Uterus (tissue), 4 donors: Measurements from ENCODE around the gene SNRPB. TPM values are rescaled to one million over a fixed set of nuclear protein-coding genes. Genes with fewer than 3 reads are reported as not detected.

Experiments
- DNase-seq, 2 donors: peaks; one replicate each; pipeline ENCODE4 v3.0.0-alpha.2; 2019 to 2020
- H3K27ac ChIP-seq, 2 donors: fragments of 200-600 bp; sonication (generic); 1 replicate in 1 of 2; 2 replicates in 1 of 2; pipeline ENCODE4 v1.5.1; 2016 to 2018
- H3K27me3 ChIP-seq, 2 donors: fragments of 200-600 bp; sonication (generic); one replicate each; pipeline ENCODE4 v1.5.1; 2018 to 2019; ENCODE audit warnings: control low read depth in 1 of 2
- H3K36me3 ChIP-seq, 2 donors: fragments of 200-600 bp; sonication (generic); one replicate each; pipeline ENCODE4 v1.5.1; 2019; ENCODE audit warnings: control low read depth in 1 of 2
- H3K4me1 ChIP-seq, 2 donors: fragments of 200-600 bp; sonication (generic); one replicate each; pipeline ENCODE4 v1.5.1; 2018 to 2019; ENCODE audit warnings: control low read depth in 1 of 2
- H3K4me3 ChIP-seq, 2 donors: fragments of 200-600 bp; sonication (generic); 1 replicate in 1 of 2; 2 replicates in 1 of 2; pipeline ENCODE4 v1.5.1; 2018 to 2019; ENCODE audit warnings: mild to moderate bottlenecking in 1 of 2
- H3K9me3 ChIP-seq, 2 donors: fragments of 200-600 bp; sonication (generic); one replicate each; pipeline ENCODE4 v1.5.1; 2019; ENCODE audit warnings: control low read depth in 1 of 2
- CTCF ChIP-seq, 4 experiments: fragments of 200-600 bp in 2 of 4; fragments of 450-650 bp in 2 of 4; sonication (generic) in 2 of 4; IDR thresholded peaks; one replicate each; pipeline ENCODE4 v1.5.1; 2016 to 2019; ENCODE audit warnings: antibody characterized with exemption in 4 of 4, mild to moderate bottlenecking in 2 of 4, moderate library complexity in 1 of 4
- POLR2A ChIP-seq, 2 donors: fragments of 450-650 bp; IDR thresholded peaks; one replicate each; pipeline ENCODE4 v1.6.1; 2016; ENCODE audit warnings: antibody characterized with exemption in 2 of 2, mild to moderate bottlenecking in 1 of 2, moderate library complexity in 1 of 2
- intact Hi-C: fragments of 100-400 bp; cut with DNase I; formaldehyde crosslinking; loops from one replicate; pipeline ENCODE4 v1.15.1; 2023; ENCODE audit warnings: low total_unique reads
- total RNA-seq, 4 donors: library from RNA; depleted of rRNA in 3 of 4; stranded (reverse); fragments of >200 nt in 3 of 4; gene quantifications; one replicate each; pipeline versions ENCODE4 v1.1.0 to v1.2.4, GENCODE V29; 2014 to 2023
- donor health status: DM: yes; HTN: yes; CAD: no.

Gene SNRPB
- total RNA-seq, 4 donors from 2014 or later, result 108 to 268 (median 133) TPM

- DNase-seq, result no peak
- Histone ChIP-seq H3K4me1 (no peaks in the 10 kb centered on the region), H3K9me3 (no peaks in the 10 kb centered on the region), H3K36me3 (no peaks in the 10 kb centered on the region), H3K4me3 (no peak overlapping the region), H3K27me3 (no peaks in the 10 kb centered on the region), H3K27ac (no peak overlapping the region)
- intact Hi-C loops, result no loop called here
- TF ChIP-seq CTCF (IDR thresholded peaks at IDR 0.05), result no peak
- TF ChIP-seq POLR2A (IDR thresholded peaks at IDR 0.05), result no peak
Measured at GRCh38 chr20:2515203-2515602, 44.6 kb upstream of the SNRPB start.

DNA sequence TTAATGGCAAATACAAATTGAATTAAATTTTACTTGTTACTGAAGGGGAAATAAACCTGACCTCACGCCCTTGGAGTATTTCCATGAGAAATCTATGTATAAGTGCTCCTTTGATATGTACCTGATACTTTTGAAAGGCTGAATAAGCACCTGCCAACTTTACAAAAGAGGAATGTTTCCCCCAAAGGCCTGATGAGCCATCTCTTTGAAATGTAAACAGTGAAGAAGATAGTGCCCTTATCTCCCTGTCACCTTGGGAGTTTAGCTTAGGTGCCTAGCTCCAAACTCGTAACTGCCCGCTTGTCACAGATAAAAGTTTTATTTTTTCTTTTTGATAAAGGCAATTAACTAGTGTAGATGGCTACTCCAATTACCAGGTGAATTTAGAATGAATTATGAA is 39.2 kb upstream of the SNRPB start:
- intact Hi-C loops, result no loop called here
- no peak for DNase-seq
- H3K27ac ChIP-seq, result no peak overlapping the region
- no peaks in the 10 kb centered on the region for H3K9me3 ChIP-seq
- no peaks in the 10 kb centered on the region for H3K36me3 ChIP-seq
- peak overlapping the region in 1 of 2 donors; percentile 85 for H3K4me3 ChIP-seq
- TF ChIP-seq CTCF (IDR thresholded peaks at IDR 0.05) (no peak), POLR2A (IDR thresholded peaks at IDR 0.05) (no peak)
- H3K4me1 ChIP-seq, result peaks cover 0 to 7% of the 10 kb centered on the region in 2 donors
- no peaks in the 10 kb centered on the region for H3K27me3 ChIP-seq

DNA sequence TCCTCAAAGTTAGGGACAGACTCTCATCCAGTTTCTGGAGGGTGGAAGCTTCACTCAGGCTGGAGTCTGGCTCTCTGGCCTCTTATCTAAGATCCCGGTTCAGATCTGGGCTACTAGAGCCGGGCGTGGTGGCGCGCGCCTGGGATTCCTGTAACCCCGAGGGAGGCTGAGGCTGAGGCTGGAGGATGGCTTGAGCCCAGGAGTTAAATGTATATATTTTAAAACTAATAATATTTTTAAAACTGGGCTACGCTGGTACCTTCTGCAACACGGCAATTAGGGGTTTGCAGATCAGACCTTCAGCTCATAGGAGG is 38.8 kb upstream of the SNRPB start:
- no peaks in the 10 kb centered on the region for H3K27me3 ChIP-seq
- H3K4me3 ChIP-seq, result peak overlapping the region; percentile 72 to 85
- peaks cover 0 to 7% of the 10 kb centered on the region in 2 donors for H3K4me1 ChIP-seq
- intact Hi-C loops, result no loop called here
- no peaks in the 10 kb centered on the region for H3K9me3 ChIP-seq
- no peak for TF ChIP-seq POLR2A (IDR thresholded peaks at IDR 0.05)
- no peak for TF ChIP-seq CTCF (IDR thresholded peaks at IDR 0.05)
- no peaks in the 10 kb centered on the region for H3K36me3 ChIP-seq
- no peak for DNase-seq
- peak overlapping the region; percentile 77 to 94 for H3K27ac ChIP-seq

GRCh38 chr20:2508631-2509467 is 38.3 kb upstream of the SNRPB start, which contains the start of gene ZNF343:
Gene ZNF343 (minus strand): TSS chr20:2508915. CDS start chr20:2493895, 15,020 bp downstream.
- Histone ChIP-seq H3K27ac (peak within 1 kb of the TSS; percentile 77 to 94), H3K36me3 (no peaks in the 10 kb centered on the region), H3K27me3 (no peaks in the 10 kb centered on the region), H3K9me3 (no peaks in the 10 kb centered on the region), H3K4me1 (peaks cover 0 to 7% of the 10 kb centered on the region in 2 donors), H3K4me3 (peak within 1 kb of the TSS; percentile 72 to 85)
- no peak for TF ChIP-seq CTCF (IDR thresholded peaks at IDR 0.05)
- peak in 1 of 2 donors; percentile 54 for TF ChIP-seq POLR2A (IDR thresholded peaks at IDR 0.05)
- peak; percentile 78 to 81 for DNase-seq
- intact Hi-C loops, result no loop called here

DNA sequence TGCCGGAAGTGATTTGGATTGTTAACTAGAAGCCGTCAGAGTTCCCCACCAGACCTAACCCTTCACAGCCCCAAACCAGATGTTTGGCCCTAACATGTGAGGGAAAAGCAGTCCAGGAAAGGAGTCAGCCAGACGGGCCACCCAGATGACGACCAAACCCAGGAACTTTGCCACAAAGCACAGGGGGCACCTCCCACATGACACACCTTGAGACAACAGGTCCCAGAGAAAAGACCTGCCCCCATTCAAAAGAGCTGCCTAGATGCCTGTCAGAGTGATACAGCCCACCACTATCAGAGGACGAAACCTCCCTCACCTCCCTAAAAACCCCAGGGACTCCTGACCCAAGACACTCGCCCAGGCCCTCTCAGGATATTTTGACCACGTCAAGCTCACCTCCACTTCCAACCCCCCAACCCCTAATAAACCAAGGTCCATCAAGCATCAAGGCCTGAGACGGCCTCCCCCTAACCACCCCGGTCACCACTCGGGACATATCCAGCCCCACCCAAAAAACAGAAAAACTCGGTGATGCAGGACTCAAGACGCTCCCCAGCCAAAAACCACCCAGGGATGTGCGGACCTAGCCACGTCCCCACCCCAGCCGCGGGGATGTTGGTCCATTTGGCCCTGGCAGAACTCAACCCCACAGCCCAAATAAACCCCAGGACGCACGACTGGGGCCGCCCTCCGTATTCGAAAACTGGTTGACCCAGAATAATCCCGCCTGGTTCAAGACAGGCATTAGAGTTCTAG is 37.5 kb upstream of the SNRPB start:
- Histone ChIP-seq H3K27me3 (no peaks in the 10 kb centered on the region), H3K36me3 (no peaks in the 10 kb centered on the region), H3K9me3 (no peaks in the 10 kb centered on the region), H3K4me3 (peak overlapping the region; percentile 72 to 85), H3K4me1 (peaks cover 0 to 7% of the 10 kb centered on the region in 2 donors), H3K27ac (peak overlapping the region; percentile 77 to 94)
- no peak for DNase-seq
- TF ChIP-seq CTCF (IDR thresholded peaks at IDR 0.05) (no peak), POLR2A (IDR thresholded peaks at IDR 0.05) (no peak)
- intact Hi-C loops, result no loop called here
